NB4 (cell line): Measurements from ENCODE around the gene SP4.

Source experiments
- DNase-seq: peaks from one replicate; pipeline ENCODE4 v3.0.0; 2010; ENCODE audit warnings: low read depth
- H3K4me3 ChIP-seq: one replicate; pipeline ENCODE4 v1.5.1; 2011; ENCODE audit warnings: mild to moderate bottlenecking, low read depth, low read length, moderate library complexity
- CTCF ChIP-seq: IDR thresholded peaks from one replicate; pipeline ENCODE4 v1.5.1; 2012; ENCODE audit warnings: low read depth, low read length
- MAX ChIP-seq: IDR thresholded peaks from 2 replicates; pipeline ENCODE4 v1.6.1; 2011; ENCODE audit warnings: low read depth, low read length
- MYC ChIP-seq: IDR thresholded peaks from 2 replicates; pipeline ENCODE4 v1.6.1; 2011; ENCODE audit warnings: low read depth, low read length
- POLR2A ChIP-seq: IDR thresholded peaks from 2 replicates; pipeline ENCODE4 v1.6.1; 2011; ENCODE audit warnings: mild to moderate bottlenecking; ENCODE audit not compliant: insufficient read length; ENCODE audit errors: extremely low read depth

Gene SP4

GRCh38 chr7:21548491-21548890 is 120.6 kb downstream of the SP4 start:
- H3K4me3 ChIP-seq, result no peak overlapping the region
- no peak for DNase-seq
- TF ChIP-seq POLR2A (no peak), MAX (no peak), MYC (no peak), CTCF (no peak)

GRCh38 chr7:21550076-21550475 is 122.2 kb downstream of the SP4 start:
- no peak overlapping the region for H3K4me3 ChIP-seq
- TF ChIP-seq POLR2A (no peak), CTCF (no peak), MAX (no peak), MYC (no peak)
- no peak for DNase-seq

- peak; percentile 9 for DNase-seq
- H3K4me3 ChIP-seq, result no peak overlapping the region
- no peak for TF ChIP-seq POLR2A
- TF ChIP-seq CTCF, result no peak
- no peak for TF ChIP-seq MYC
- TF ChIP-seq MAX, result no peak
Measured at GRCh38 chr7:21550821-21551531, 123.1 kb downstream of the SP4 start.

GRCh38 chr7:21562385-21562784 is 134.5 kb downstream of the SP4 start:
- no peak for DNase-seq
- no peak overlapping the region for H3K4me3 ChIP-seq
- TF ChIP-seq MAX (no peak), MYC (no peak), POLR2A (no peak), CTCF (no peak)
